Ishikawa (cell line): ENCODE results near the gene SLC25A44.

Source experiments
- CEBPB ChIP-seq: IDR thresholded peaks from 2 replicates; pipeline ENCODE4 v1.6.1; 2012
- CREB1 ChIP-seq: IDR thresholded peaks from 2 replicates; pipeline ENCODE4 v1.6.1; 2012; ENCODE audit warnings: low read depth
- EGR1 ChIP-seq: IDR thresholded peaks from 2 replicates; pipeline ENCODE4 v1.6.1; 2012
- EP300 ChIP-seq: IDR thresholded peaks from 2 replicates; pipeline ENCODE4 v1.6.1; 2012; ENCODE audit warnings: borderline replicate concordance
- FOXM1 ChIP-seq: IDR thresholded peaks from 2 replicates; pipeline ENCODE4 v1.6.1; 2012; ENCODE audit warnings: low read depth, borderline replicate concordance
- MAX ChIP-seq: IDR thresholded peaks from 2 replicates; pipeline ENCODE4 v1.6.1; 2012
- NFIC ChIP-seq: IDR thresholded peaks from 2 replicates; pipeline ENCODE4 v1.6.1; 2012
- RAD21 ChIP-seq: IDR thresholded peaks from 2 replicates; pipeline ENCODE4 v1.6.1; 2012; ENCODE audit warnings: low read depth
- REST ChIP-seq: IDR thresholded peaks from 2 replicates; pipeline ENCODE4 v1.6.1; 2012; ENCODE audit warnings: low read depth, mild to moderate bottlenecking
- TAF1 ChIP-seq: IDR thresholded peaks from 2 replicates; pipeline ENCODE4 v1.6.1; 2012; ENCODE audit warnings: low read depth, mild to moderate bottlenecking
- TCF12 ChIP-seq: IDR thresholded peaks from 2 replicates; pipeline ENCODE4 v1.6.1; 2012; ENCODE audit warnings: low read depth
- TEAD4 ChIP-seq: IDR thresholded peaks from 2 replicates; pipeline ENCODE4 v1.6.1; 2012
- USF1 ChIP-seq: IDR thresholded peaks from 2 replicates; pipeline ENCODE4 v1.6.1; 2012
- YY1 ChIP-seq: IDR thresholded peaks from 2 replicates; pipeline ENCODE4 v1.6.1; 2012; ENCODE audit warnings: low read depth
- ZBTB7A ChIP-seq: IDR thresholded peaks from 2 replicates; pipeline ENCODE4 v1.6.1; 2012; ENCODE audit warnings: low read depth

Gene SLC25A44

GRCh38 chr1:156172696-156173470 is 21.0 kb upstream of the SLC25A44 start:
- TF ChIP-seq FOXM1 (no peak), CREB1 (no peak), YY1 (no peak), MAX (no peak)

- TF ChIP-seq TAF1 (no peak), FOXM1 (no peak), USF1 (no peak), MAX (no peak), TCF12 (no peak), CREB1 (no peak), YY1 (no peak), REST (no peak), CEBPB (no peak), RAD21 (no peak), TEAD4 (no peak), EGR1 (no peak), EP300 (no peak), ZBTB7A (no peak), NFIC (no peak)
Observed at GRCh38 chr1:156176610-156177210, 17.2 kb upstream of the SLC25A44 start.

GRCh38 chr1:156177919-156178654 is 15.8 kb upstream of the SLC25A44 start:
- no peak for TF ChIP-seq EP300
- no peak for TF ChIP-seq ZBTB7A
- no peak for TF ChIP-seq TCF12
- TF ChIP-seq YY1, result no peak
- no peak for TF ChIP-seq TEAD4
- TF ChIP-seq CEBPB, result no peak
- no peak for TF ChIP-seq FOXM1

GRCh38 chr1:156180471-156180870 is 13.4 kb upstream of the SLC25A44 start:
- TF ChIP-seq CEBPB, result no peak

- TF ChIP-seq YY1 (no peak), MAX (no peak), RAD21 (no peak), TCF12 (no peak), EGR1 (no peak), REST (no peak), TAF1 (no peak), CEBPB (no peak)
Observed at GRCh38 chr1:156191292-156191964, 2.5 kb upstream of the SLC25A44 start.

- no peak for TF ChIP-seq TEAD4
- TF ChIP-seq TCF12, result no peak
- TF ChIP-seq RAD21, result no peak
- no peak for TF ChIP-seq EGR1
- TF ChIP-seq FOXM1, result no peak
- no peak for TF ChIP-seq EP300
- TF ChIP-seq YY1, result no peak
- TF ChIP-seq NFIC, result no peak
- TF ChIP-seq TAF1, result no peak
Observed at GRCh38 chr1:156193208-156193487, 756 bp upstream of the SLC25A44 start.
